HEK293 (cell line): ENCODE data around the gene GGN.

ENCODE experiments used
- EGR2 ChIP-seq: fragments of 450-650 bp; formaldehyde crosslinking; IDR thresholded peaks from 2 replicates; pipeline ENCODE4 v1.5.1; 2016; ENCODE audit warnings: low read depth, missing biosample characterization, missing genetic modification characterization
- GLI4 ChIP-seq: fragments of 450-650 bp; formaldehyde crosslinking; IDR thresholded peaks from 2 replicates; pipeline ENCODE4 v1.5.1; 2016; ENCODE audit warnings: missing biosample characterization, missing genetic modification characterization
- HOXD13 ChIP-seq: sonication (generic); formaldehyde crosslinking; IDR thresholded peaks from 2 replicates; pipeline ENCODE4 v1.8.0; 2022; ENCODE audit warnings: missing genetic modification reagents, borderline replicate concordance
- IKZF3 ChIP-seq: fragments of 450-650 bp; IDR thresholded peaks from 2 replicates; pipeline ENCODE4 v1.5.0; 2018; ENCODE audit warnings: missing biosample characterization, mild to moderate bottlenecking, missing genetic modification characterization, moderate library complexity
- KLF7 ChIP-seq: fragments of 450-650 bp; formaldehyde crosslinking; IDR thresholded peaks from 2 replicates; pipeline ENCODE4 v1.5.1; 2016; ENCODE audit warnings: missing biosample characterization, missing genetic modification characterization, borderline replicate concordance
- KLF8 ChIP-seq: fragments of 450-650 bp; formaldehyde crosslinking; IDR thresholded peaks from 2 replicates; pipeline ENCODE4 v1.5.1; 2016; ENCODE audit warnings: missing biosample characterization, missing genetic modification characterization
- SP3 ChIP-seq: fragments of 450-650 bp; formaldehyde crosslinking; IDR thresholded peaks from 2 replicates; pipeline ENCODE4 v1.5.1; 2016; ENCODE audit warnings: missing biosample characterization, missing genetic modification characterization
- ZEB2 ChIP-seq: fragments of 450-650 bp; formaldehyde crosslinking; IDR thresholded peaks from 2 replicates; pipeline ENCODE4 v1.5.1; 2016; ENCODE audit warnings: missing biosample characterization, missing genetic modification characterization
- ZFP69B ChIP-seq: fragments of 450-650 bp; formaldehyde crosslinking; IDR thresholded peaks from 2 replicates; pipeline ENCODE4 v1.5.1; 2016; ENCODE audit warnings: missing biosample characterization, missing genetic modification characterization
- ZNF114 ChIP-seq: fragments of 450-650 bp; formaldehyde crosslinking; IDR thresholded peaks from 2 replicates; pipeline ENCODE4 v1.5.0; 2017; ENCODE audit warnings: missing biosample characterization, missing genetic modification characterization
- ZNF121 ChIP-seq: fragments of 450-650 bp; formaldehyde crosslinking; IDR thresholded peaks from 2 replicates; pipeline ENCODE4 v1.5.1; 2016; ENCODE audit warnings: missing biosample characterization, missing genetic modification characterization
- ZNF133 ChIP-seq: fragments of 450-650 bp; formaldehyde crosslinking; IDR thresholded peaks from 2 replicates; pipeline ENCODE4 v1.5.1; 2016; ENCODE audit warnings: missing biosample characterization, missing genetic modification characterization
- ZNF157 ChIP-seq: fragments of 450-650 bp; formaldehyde crosslinking; IDR thresholded peaks from 2 replicates; pipeline ENCODE4 v1.5.1; 2016; ENCODE audit warnings: missing biosample characterization, missing genetic modification characterization
- ZNF19 ChIP-seq: fragments of 450-650 bp; formaldehyde crosslinking; IDR thresholded peaks from 2 replicates; pipeline ENCODE4; 2016; ENCODE audit warnings: missing biosample characterization, missing genetic modification characterization, low read depth
- ZNF214 ChIP-seq: fragments of 450-650 bp; formaldehyde crosslinking; IDR thresholded peaks from 2 replicates; pipeline ENCODE4 v1.5.1; 2017; ENCODE audit warnings: missing biosample characterization, mild to moderate bottlenecking, missing genetic modification characterization, borderline replicate concordance
- ZNF223 ChIP-seq: fragments of 450-650 bp; formaldehyde crosslinking; IDR thresholded peaks from 2 replicates; pipeline ENCODE4 v1.5.1; 2016; ENCODE audit warnings: missing biosample characterization, missing genetic modification characterization
- ZNF391 ChIP-seq: fragments of 450-650 bp; formaldehyde crosslinking; IDR thresholded peaks from 2 replicates; pipeline ENCODE4 v1.5.1; 2016; ENCODE audit warnings: low read depth, missing biosample characterization, missing genetic modification characterization, borderline replicate concordance
- ZNF510 ChIP-seq: fragments of 450-650 bp; formaldehyde crosslinking; IDR thresholded peaks from 2 replicates; pipeline ENCODE4 v1.5.1; 2018; ENCODE audit warnings: mild to moderate bottlenecking, missing genetic modification characterization, missing biosample characterization; ENCODE audit not compliant: insufficient replicate concordance
- ZNF529 ChIP-seq: fragments of 450-650 bp; formaldehyde crosslinking; IDR thresholded peaks from 2 replicates; pipeline ENCODE4 v1.5.1; 2017; ENCODE audit warnings: missing genetic modification characterization, missing biosample characterization; ENCODE audit not compliant: insufficient replicate concordance
- ZNF600 ChIP-seq: fragments of 450-650 bp; formaldehyde crosslinking; IDR thresholded peaks from 2 replicates; pipeline ENCODE4 v1.5.1; 2016; ENCODE audit warnings: missing biosample characterization, missing genetic modification characterization
- ZNF621 ChIP-seq: fragments of 450-650 bp; formaldehyde crosslinking; IDR thresholded peaks from 2 replicates; pipeline ENCODE4 v1.5.1; 2017; ENCODE audit warnings: missing biosample characterization, missing genetic modification characterization
- ZNF707 ChIP-seq: fragments of 450-650 bp; formaldehyde crosslinking; IDR thresholded peaks from 2 replicates; pipeline ENCODE4 v1.5.1; 2016; ENCODE audit warnings: missing biosample characterization, missing genetic modification characterization
- ZNF768 ChIP-seq: fragments of 450-650 bp; formaldehyde crosslinking; IDR thresholded peaks from 2 replicates; pipeline ENCODE4 v1.5.1; 2018; ENCODE audit warnings: missing biosample characterization, mild to moderate bottlenecking, missing genetic modification characterization
- ZNF843 ChIP-seq: fragments of 450-650 bp; formaldehyde crosslinking; IDR thresholded peaks from 2 replicates; pipeline ENCODE4 v1.5.1; 2016; ENCODE audit warnings: missing biosample characterization, missing genetic modification characterization
- ZSCAN30 ChIP-seq: fragments of 450-650 bp; IDR thresholded peaks from 2 replicates; pipeline ENCODE4 v1.5.1; 2018; ENCODE audit warnings: missing biosample characterization, mild to moderate bottlenecking, missing genetic modification characterization, moderate library complexity
- TF ChIP-seq, protein P1 (sequence below): fragments of 450-650 bp; formaldehyde crosslinking; IDR thresholded peaks from 2 replicates; pipeline ENCODE4 v1.5.1; 2016; ENCODE audit warnings: missing biosample characterization, missing genetic modification characterization
- TF ChIP-seq, protein P2 (sequence below): fragments of 450-650 bp; formaldehyde crosslinking; IDR thresholded peaks from 2 replicates; pipeline ENCODE4; 2016; ENCODE audit warnings: missing biosample characterization, missing genetic modification characterization
- TF ChIP-seq, protein P3 (sequence below): fragments of 450-650 bp; formaldehyde crosslinking; IDR thresholded peaks from 2 replicates; pipeline ENCODE4 v1.5.1; 2017; ENCODE audit warnings: missing biosample characterization, missing genetic modification characterization
- TF ChIP-seq, protein P4 (sequence below): fragments of 450-650 bp; IDR thresholded peaks from 2 replicates; pipeline ENCODE4 v1.5.1; 2018; ENCODE audit warnings: missing biosample characterization, mild to moderate bottlenecking, missing genetic modification characterization
- TF ChIP-seq, protein P5 (sequence below): fragments of 450-650 bp; formaldehyde crosslinking; IDR thresholded peaks from 2 replicates; pipeline ENCODE4 v1.5.1; 2016; ENCODE audit warnings: missing biosample characterization, missing genetic modification characterization
- TF ChIP-seq, protein P6 (sequence below): fragments of 450-650 bp; formaldehyde crosslinking; IDR thresholded peaks from 2 replicates; pipeline ENCODE4 v1.5.1; 2016; ENCODE audit warnings: missing biosample characterization, missing genetic modification characterization

The GGN gene

DNA sequence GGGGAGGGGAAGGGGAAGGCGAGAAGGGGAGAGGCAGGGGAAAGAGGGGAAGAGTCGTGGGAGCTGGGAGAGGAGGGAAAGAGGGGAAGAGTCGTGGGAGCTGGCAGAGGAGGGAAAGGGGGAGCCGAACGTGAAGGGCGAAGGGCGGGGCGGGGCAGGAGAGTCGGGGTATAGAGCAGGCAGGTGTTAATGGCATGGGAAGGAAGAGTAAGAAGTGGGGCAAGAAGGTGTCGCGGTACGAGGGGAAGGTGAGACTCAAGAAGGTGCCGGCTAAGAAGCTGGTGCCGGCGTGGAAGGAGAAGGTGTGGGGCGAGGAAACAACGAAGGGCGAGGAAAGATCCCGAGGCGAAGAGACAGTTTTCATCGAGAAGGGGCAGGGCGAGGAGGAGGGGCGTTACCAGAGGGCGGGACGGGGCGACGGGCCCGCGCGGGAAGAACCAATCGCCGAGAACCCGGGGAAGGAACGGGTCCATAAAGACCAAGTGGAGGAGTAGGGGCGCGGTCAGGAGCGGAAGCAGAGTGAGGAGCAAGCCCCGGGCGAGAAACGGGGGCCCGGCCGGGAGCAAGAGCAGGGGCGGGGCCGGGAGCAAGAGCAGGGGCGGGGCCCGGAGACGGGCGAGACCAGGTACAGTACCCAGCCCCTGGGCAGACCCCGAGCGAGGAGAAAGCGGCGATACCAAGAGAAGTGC lies 51.7 kb downstream of the GGN start (continued):
- TF ChIP-seq ZNF510 (tag by site-specific recombination) (no peak), ZNF621 (tag by site-specific recombination) (no peak), EGR2 (peak; percentile 91), KLF7 (peak; percentile 88), ZNF121 (tag by site-specific recombination) (no peak), ZNF19 (tag by site-specific recombination) (no peak), ZNF529 (no peak), ZEB2 (tag by site-specific recombination) (no peak), ZNF843 (tag by site-specific recombination) (peak; percentile 55; the same call in 1 of the 2 replicates), ZNF600 (tag by site-specific recombination) (peak; percentile 93), ZNF214 (tag by site-specific recombination) (no peak), ZNF223 (peak; percentile 100), ZNF768 (tag by site-specific recombination) (no peak; the same call in 1 of the 2 replicates), ZNF133 (tag by site-specific recombination) (no peak; the same call in 1 of the 2 replicates), ZNF114 (tag by site-specific recombination) (no peak), ZNF391 (peak; percentile 94; the same call in 1 of the 2 replicates), ZSCAN30 (tag by site-specific recombination) (no peak), ZNF157 (tag by site-specific recombination) (peak; percentile 66; the same call in 1 of the 2 replicates), HOXD13 (no peak), ZNF707 (tag by site-specific recombination) (no peak), ZFP69B (peak; percentile 61; the same call in 1 of the 2 replicates), GLI4 (tag by site-specific recombination) (no peak), IKZF3 (tag by site-specific recombination) (peak; percentile 95), KLF8 (tag by site-specific recombination) (peak; percentile 100), SP3 (tag by site-specific recombination) (peak; percentile 95)
- TF ChIP-seq, protein P1, sequence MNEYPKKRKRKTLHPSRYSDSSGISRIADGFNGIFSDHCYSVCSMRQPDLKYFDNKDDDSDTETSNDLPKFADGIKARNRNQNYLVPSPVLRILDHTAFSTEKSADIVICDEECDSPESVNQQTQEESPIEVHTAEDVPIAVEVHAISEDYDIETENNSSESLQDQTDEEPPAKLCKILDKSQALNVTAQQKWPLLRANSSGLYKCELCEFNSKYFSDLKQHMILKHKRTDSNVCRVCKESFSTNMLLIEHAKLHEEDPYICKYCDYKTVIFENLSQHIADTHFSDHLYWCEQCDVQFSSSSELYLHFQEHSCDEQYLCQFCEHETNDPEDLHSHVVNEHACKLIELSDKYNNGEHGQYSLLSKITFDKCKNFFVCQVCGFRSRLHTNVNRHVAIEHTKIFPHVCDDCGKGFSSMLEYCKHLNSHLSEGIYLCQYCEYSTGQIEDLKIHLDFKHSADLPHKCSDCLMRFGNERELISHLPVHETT (tag by site-specific recombination), result peak; percentile 61
- TF ChIP-seq, protein P2, sequence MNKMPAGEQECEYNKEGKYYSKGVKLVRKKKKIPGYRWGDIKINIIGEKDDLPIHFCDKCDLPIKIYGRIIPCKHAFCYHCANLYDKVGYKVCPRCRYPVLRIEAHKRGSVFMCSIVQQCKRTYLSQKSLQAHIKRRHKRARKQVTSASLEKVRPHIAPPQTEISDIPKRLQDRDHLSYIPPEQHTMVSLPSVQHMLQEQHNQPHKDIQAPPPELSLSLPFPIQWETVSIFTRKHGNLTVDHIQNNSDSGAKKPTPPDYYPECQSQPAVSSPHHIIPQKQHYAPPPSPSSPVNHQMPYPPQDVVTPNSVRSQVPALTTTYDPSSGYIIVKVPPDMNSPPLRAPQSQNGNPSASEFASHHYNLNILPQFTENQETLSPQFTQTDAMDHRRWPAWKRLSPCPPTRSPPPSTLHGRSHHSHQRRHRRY (tag by site-specific recombination), result peak; percentile 82; the same call in 1 of the 2 replicates
- TF ChIP-seq, protein P3, sequence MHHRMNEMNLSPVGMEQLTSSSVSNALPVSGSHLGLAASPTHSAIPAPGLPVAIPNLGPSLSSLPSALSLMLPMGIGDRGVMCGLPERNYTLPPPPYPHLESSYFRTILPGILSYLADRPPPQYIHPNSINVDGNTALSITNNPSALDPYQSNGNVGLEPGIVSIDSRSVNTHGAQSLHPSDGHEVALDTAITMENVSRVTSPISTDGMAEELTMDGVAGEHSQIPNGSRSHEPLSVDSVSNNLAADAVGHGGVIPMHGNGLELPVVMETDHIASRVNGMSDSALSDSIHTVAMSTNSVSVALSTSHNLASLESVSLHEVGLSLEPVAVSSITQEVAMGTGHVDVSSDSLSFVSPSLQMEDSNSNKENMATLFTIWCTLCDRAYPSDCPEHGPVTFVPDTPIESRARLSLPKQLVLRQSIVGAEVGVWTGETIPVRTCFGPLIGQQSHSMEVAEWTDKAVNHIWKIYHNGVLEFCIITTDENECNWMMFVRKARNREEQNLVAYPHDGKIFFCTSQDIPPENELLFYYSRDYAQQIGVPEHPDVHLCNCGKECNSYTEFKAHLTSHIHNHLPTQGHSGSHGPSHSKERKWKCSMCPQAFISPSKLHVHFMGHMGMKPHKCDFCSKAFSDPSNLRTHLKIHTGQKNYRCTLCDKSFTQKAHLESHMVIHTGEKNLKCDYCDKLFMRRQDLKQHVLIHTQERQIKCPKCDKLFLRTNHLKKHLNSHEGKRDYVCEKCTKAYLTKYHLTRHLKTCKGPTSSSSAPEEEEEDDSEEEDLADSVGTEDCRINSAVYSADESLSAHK (tag by site-specific recombination), result peak; percentile 68
- TF ChIP-seq, protein P4, sequence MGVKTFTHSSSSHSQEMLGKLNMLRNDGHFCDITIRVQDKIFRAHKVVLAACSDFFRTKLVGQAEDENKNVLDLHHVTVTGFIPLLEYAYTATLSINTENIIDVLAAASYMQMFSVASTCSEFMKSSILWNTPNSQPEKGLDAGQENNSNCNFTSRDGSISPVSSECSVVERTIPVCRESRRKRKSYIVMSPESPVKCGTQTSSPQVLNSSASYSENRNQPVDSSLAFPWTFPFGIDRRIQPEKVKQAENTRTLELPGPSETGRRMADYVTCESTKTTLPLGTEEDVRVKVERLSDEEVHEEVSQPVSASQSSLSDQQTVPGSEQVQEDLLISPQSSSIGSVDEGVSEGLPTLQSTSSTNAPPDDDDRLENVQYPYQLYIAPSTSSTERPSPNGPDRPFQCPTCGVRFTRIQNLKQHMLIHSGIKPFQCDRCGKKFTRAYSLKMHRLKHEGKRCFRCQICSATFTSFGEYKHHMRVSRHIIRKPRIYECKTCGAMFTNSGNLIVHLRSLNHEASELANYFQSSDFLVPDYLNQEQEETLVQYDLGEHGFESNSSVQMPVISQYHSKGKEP (tag by site-specific recombination), result no peak
- TF ChIP-seq, protein P5, sequence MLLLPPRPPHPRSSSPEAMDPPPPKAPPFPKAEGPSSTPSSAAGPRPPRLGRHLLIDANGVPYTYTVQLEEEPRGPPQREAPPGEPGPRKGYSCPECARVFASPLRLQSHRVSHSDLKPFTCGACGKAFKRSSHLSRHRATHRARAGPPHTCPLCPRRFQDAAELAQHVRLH (tag by site-specific recombination), result no peak
- TF ChIP-seq, protein P6, sequence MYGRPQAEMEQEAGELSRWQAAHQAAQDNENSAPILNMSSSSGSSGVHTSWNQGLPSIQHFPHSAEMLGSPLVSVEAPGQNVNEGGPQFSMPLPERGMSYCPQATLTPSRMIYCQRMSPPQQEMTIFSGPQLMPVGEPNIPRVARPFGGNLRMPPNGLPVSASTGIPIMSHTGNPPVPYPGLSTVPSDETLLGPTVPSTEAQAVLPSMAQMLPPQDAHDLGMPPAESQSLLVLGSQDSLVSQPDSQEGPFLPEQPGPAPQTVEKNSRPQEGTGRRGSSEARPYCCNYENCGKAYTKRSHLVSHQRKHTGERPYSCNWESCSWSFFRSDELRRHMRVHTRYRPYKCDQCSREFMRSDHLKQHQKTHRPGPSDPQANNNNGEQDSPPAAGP, result peak; percentile 74; the same call in 1 of the 2 replicates
